GM19025 (cell line): Measurements from ENCODE around the gene TMEM92.
"Not testable (repeated sequence)": the region's sequence is repeated elsewhere in the genome, so short reads cannot be mapped to it uniquely, and the experiment has no call there.

ENCODE experiments used
- ATAC-seq: cut with Tn5 transposase; IDR thresholded peaks from one replicate; pipeline ENCODE4 v1.9.1; 2021; ENCODE audit warnings: mild to moderate bottlenecking, low read depth, moderate library complexity; ENCODE audit not compliant: unreplicated experiment

The TMEM92 gene

GRCh38 chr17:50273654-50274040 is 619 bp upstream of the TMEM92 start:
- no peak for ATAC-seq

- ATAC-seq = no peak
Measured at GRCh38 chr17:50274897-50275221, 593 bp downstream of the TMEM92 start.

- ATAC-seq = no peak
Measured at GRCh38 chr17:50275279-50275678, 1.0 kb downstream of the TMEM92 start.

GRCh38 chr17:50276588-50277356 is 2.5 kb downstream of the TMEM92 start:
- ATAC-seq = no peak

- ATAC-seq = no peak
Measured at GRCh38 chr17:50277357-50277754, 3.1 kb downstream of the TMEM92 start.

GRCh38 chr17:50278526-50279180 is 4.4 kb downstream of the TMEM92 start:
- no peak for ATAC-seq

GRCh38 chr17:50279181-50279526 is 4.9 kb downstream of the TMEM92 start:
- no peak for ATAC-seq

GRCh38 chr17:50279639-50280038 is 5.4 kb downstream of the TMEM92 start:
- no peak for ATAC-seq

- no peak for ATAC-seq
Measured at GRCh38 chr17:50280068-50280467, 5.8 kb downstream of the TMEM92 start.

- no peak for ATAC-seq
Measured at GRCh38 chr17:50280801-50281441, 6.7 kb downstream of the TMEM92 start.

GRCh38 chr17:50281739-50282401 is 7.6 kb downstream of the TMEM92 start:
- ATAC-seq = no peak

- no peak for ATAC-seq
Measured at GRCh38 chr17:50283246-50283645, 9.0 kb downstream of the TMEM92 start.

- no peak for ATAC-seq
Measured at GRCh38 chr17:50283714-50284113, 9.4 kb downstream of the TMEM92 start.

- ATAC-seq = no peak
Measured at GRCh38 chr17:50285941-50286340, 11.7 kb downstream of the TMEM92 start.

- ATAC-seq = not testable (repeated sequence)
Measured at GRCh38 chr17:50287302-50287701, 13.0 kb downstream of the TMEM92 start.

GRCh38 chr17:50288306-50288705 is 14.0 kb downstream of the TMEM92 start:
- ATAC-seq = no peak

- no peak for ATAC-seq
Measured at GRCh38 chr17:50289278-50289677, 15.0 kb downstream of the TMEM92 start.

GRCh38 chr17:50289991-50290702 is 15.9 kb downstream of the TMEM92 start:
- no peak for ATAC-seq

- ATAC-seq = no peak
Measured at GRCh38 chr17:50290933-50291332, 16.7 kb downstream of the TMEM92 start.

GRCh38 chr17:50292465-50292864 is 18.2 kb downstream of the TMEM92 start:
- no peak for ATAC-seq

- no peak for ATAC-seq
Measured at GRCh38 chr17:50295021-50295420, 20.8 kb downstream of the TMEM92 start.
